CD8-positive, alpha-beta memory T cell (primary cell): ENCODE measurements around the gene TUBB2B. TPM values are rescaled to one million over a fixed set of nuclear protein-coding genes. Genes with fewer than 3 reads are reported as not detected.

Experiments used
- CTCF ChIA-PET: fragments of 350-600 bp; sonication (Branson Sonifier 250); formaldehyde crosslinking; loops from one replicate; lab custom pipeline; 2021; ENCODE audit warnings: antibody characterized with exemption; lab: Charles Lee
- POLR2A ChIA-PET: fragments of 350-600 bp; sonication (Branson Sonifier 250); formaldehyde crosslinking; loops from one replicate; lab custom pipeline; 2021; ENCODE audit warnings: antibody characterized with exemption; lab: Charles Lee
- DNase-seq, 5 donors: peaks; one replicate each; pipeline versions ENCODE4 v3.0.0 to v3.0.0-alpha.2; 2020 to 2022; ENCODE audit warnings: mixed read lengths in 1 of 5
- H3K27ac ChIP-seq: one replicate; pipeline ENCODE4 v1.7.0; 2013; ENCODE audit warnings: low read depth, mild to moderate bottlenecking, low read length, moderate library complexity
- H3K27me3 ChIP-seq: 2 replicates; pipeline ENCODE4 v1.7.0; 2013; ENCODE audit warnings: low read length, mild to moderate bottlenecking; ENCODE audit not compliant: insufficient read depth, poor library complexity, severe bottlenecking
- H3K36me3 ChIP-seq: 2 replicates; pipeline ENCODE4 v1.7.0; 2013; ENCODE audit warnings: mild to moderate bottlenecking, low read length, moderate library complexity; ENCODE audit not compliant: insufficient read depth
- H3K4me1 ChIP-seq: 2 replicates; pipeline ENCODE4 v1.7.0; 2013; ENCODE audit warnings: mild to moderate bottlenecking, low read length, moderate library complexity; ENCODE audit not compliant: insufficient read depth
- H3K4me3 ChIP-seq: 2 replicates; pipeline ENCODE4 v1.7.0; 2013; ENCODE audit warnings: mild to moderate bottlenecking, low read length
- H3K9me3 ChIP-seq: 2 replicates; pipeline ENCODE4 v1.7.0; 2013; ENCODE audit warnings: mild to moderate bottlenecking, low read length
- H3K27ac Mint-ChIP-seq, 8 donors: one replicate each; pipeline ENCODE4 v1.8.0; 2020 to 2021; ENCODE audit warnings: mixed read lengths in 8 of 8, mild to moderate bottlenecking in 6 of 8, inconsistent platforms in 3 of 8, moderate library complexity in 3 of 8
- H3K27me3 Mint-ChIP-seq, 2 donors: one replicate each; pipeline ENCODE4 v1.8.0; 2020 to 2021; ENCODE audit warnings: mixed read lengths in 2 of 2, mild to moderate bottlenecking in 1 of 2, moderate library complexity in 1 of 2
- H3K36me3 Mint-ChIP-seq, 3 donors: one replicate each; pipeline ENCODE4 v1.8.0; 2020 to 2021; ENCODE audit warnings: mixed read lengths in 3 of 3, inconsistent platforms in 1 of 3, mild to moderate bottlenecking in 1 of 3
- H3K4me1 Mint-ChIP-seq, 3 donors: one replicate each; pipeline ENCODE4 v1.8.0; 2020 to 2021; ENCODE audit warnings: mixed read lengths in 3 of 3, inconsistent platforms in 1 of 3, mild to moderate bottlenecking in 1 of 3
- H3K4me3 Mint-ChIP-seq, 7 donors: one replicate each; pipeline ENCODE4 v1.8.0; 2020 to 2021; ENCODE audit warnings: mixed read lengths in 7 of 7, mild to moderate bottlenecking in 6 of 7, moderate library complexity in 4 of 7, inconsistent platforms in 2 of 7
- H3K9me3 Mint-ChIP-seq, 5 donors: one replicate each; pipeline ENCODE4 v1.8.0; 2020 to 2022; ENCODE audit warnings: mixed read lengths in 5 of 5, mild to moderate bottlenecking in 3 of 5, moderate library complexity in 2 of 5, inconsistent platforms in 1 of 5
- polyA plus RNA-seq: library from polyadenylated mRNA; unstranded; fragments of 300-500 nt; fragmentation: Illumina TruSeq; gene quantifications from one replicate; pipeline ENCODE4 v1.2.3, GENCODE V29; 2021
- total RNA-seq, 2 experiments: library from RNA; stranded (reverse); gene quantifications; one replicate each; pipeline ENCODE4 v1.2.3, GENCODE V29; 2021

The TUBB2B gene
- total and polyA plus RNA-seq, 3 experiments from 2014 or later, result 0.13 to 0.59 TPM; not detected in 1

- H3K4me3 Mint-ChIP-seq, result no peak overlapping the region
- Histone ChIP-seq H3K4me3 (no peak overlapping the region), H3K4me1 (no peaks in the 10 kb centered on the region), H3K27ac (no peak overlapping the region), H3K36me3 (no peaks in the 10 kb centered on the region), H3K9me3 (no peaks in the 10 kb centered on the region), H3K27me3 (peaks cover 3% of the 10 kb centered on the region)
- POLR2A ChIA-PET, result no interaction called here
- peaks cover 39 to 62% of the 10 kb centered on the region in 2 donors for H3K27me3 Mint-ChIP-seq
- CTCF ChIA-PET, result no interaction called here
- no peaks in the 10 kb centered on the region for H3K9me3 Mint-ChIP-seq
- H3K36me3 Mint-ChIP-seq, result peaks cover 0 to 3% (median 0%) of the 10 kb centered on the region in 3 donors
- no peaks in the 10 kb centered on the region for H3K4me1 Mint-ChIP-seq
- no peak overlapping the region for H3K27ac Mint-ChIP-seq
- DNase-seq, result no peak
Observed at GRCh38 chr6:3239110-3239830, 11.8 kb upstream of the TUBB2B start.

- H3K9me3 Mint-ChIP-seq, result no peaks in the 10 kb centered on the region
- peaks cover 46 to 64% of the 10 kb centered on the region in 2 donors for H3K27me3 Mint-ChIP-seq
- H3K27ac ChIP-seq, result no peak overlapping the region
- peaks cover 0 to 3% (median 0%) of the 10 kb centered on the region in 3 donors for H3K36me3 Mint-ChIP-seq
- POLR2A ChIA-PET, result no interaction called here
- no peak for DNase-seq
- H3K4me3 ChIP-seq, result no peak overlapping the region
- H3K9me3 ChIP-seq, result no peaks in the 10 kb centered on the region
- no peaks in the 10 kb centered on the region for H3K4me1 ChIP-seq
- CTCF ChIA-PET, result interaction anchor here (1.3 to 4.7 kb wide), 2 partner anchors 14 to 16 kb away, joined by 3 to 15 read pairs; no protein-coding TSS in a partner anchor
- no peaks in the 10 kb centered on the region for H3K36me3 ChIP-seq
- H3K4me3 Mint-ChIP-seq, result no peak overlapping the region
- H3K27me3 ChIP-seq, result peaks cover 7% of the 10 kb centered on the region
- H3K27ac Mint-ChIP-seq, result peak overlapping the region in 1 of 8 donors; percentile 12
- H3K4me1 Mint-ChIP-seq, result no peaks in the 10 kb centered on the region
Observed at GRCh38 chr6:3237761-3238662, 10.6 kb upstream of the TUBB2B start.

GRCh38 chr6:3236005-3236404, 8.6 kb upstream of the TUBB2B start:
- Histone ChIP-seq H3K9me3 (no peaks in the 10 kb centered on the region), H3K36me3 (no peaks in the 10 kb centered on the region), H3K4me1 (peaks cover 14% of the 10 kb centered on the region), H3K27me3 (peaks cover 26% of the 10 kb centered on the region), H3K27ac (no peak overlapping the region), H3K4me3 (no peak overlapping the region)
- H3K27me3 Mint-ChIP-seq, result peaks cover 60 to 76% of the 10 kb centered on the region in 2 donors
- peaks cover 0 to under 1% (median 0%) of the 10 kb centered on the region in 5 donors for H3K9me3 Mint-ChIP-seq
- no peak for DNase-seq
- CTCF ChIA-PET, result interaction anchor here (1.1 to 4.7 kb wide), 2 partner anchors 14 to 16 kb away, joined by 3 to 15 read pairs; no protein-coding TSS in a partner anchor
- H3K4me1 Mint-ChIP-seq, result peaks cover 10 to 11% (median 11%) of the 10 kb centered on the region in 3 donors
- no peak overlapping the region for H3K27ac Mint-ChIP-seq
- no peak overlapping the region for H3K4me3 Mint-ChIP-seq
- POLR2A ChIA-PET, result no interaction called here
- no peaks in the 10 kb centered on the region for H3K36me3 Mint-ChIP-seq

- H3K4me3 ChIP-seq, result no peak overlapping the region
- H3K36me3 ChIP-seq, result no peaks in the 10 kb centered on the region
- H3K27ac Mint-ChIP-seq, result no peak overlapping the region
- no peak overlapping the region for H3K4me3 Mint-ChIP-seq
- H3K9me3 Mint-ChIP-seq, result peaks cover 0 to 1% (median 0%) of the 10 kb centered on the region in 5 donors
- POLR2A ChIA-PET, result no interaction called here
- no peak for DNase-seq
- no peaks in the 10 kb centered on the region for H3K36me3 Mint-ChIP-seq
- CTCF ChIA-PET, result interaction anchor here (1.1 to 4.7 kb wide), 2 partner anchors 14 to 16 kb away, joined by 3 to 15 read pairs; no protein-coding TSS in a partner anchor
- peaks cover 65 to 81% of the 10 kb centered on the region in 2 donors for H3K27me3 Mint-ChIP-seq
- no peak overlapping the region for H3K27ac ChIP-seq
- H3K9me3 ChIP-seq, result no peaks in the 10 kb centered on the region
- peaks cover 18% of the 10 kb centered on the region for H3K4me1 ChIP-seq
- peaks cover 15 to 16% (median 15%) of the 10 kb centered on the region in 3 donors for H3K4me1 Mint-ChIP-seq
- H3K27me3 ChIP-seq, result peaks cover 31% of the 10 kb centered on the region
Observed at GRCh38 chr6:3235486-3235885, 8.0 kb upstream of the TUBB2B start.

- Histone ChIP-seq H3K4me3 (no peak overlapping the region), H3K9me3 (no peaks in the 10 kb centered on the region), H3K27me3 (peaks cover 47% of the 10 kb centered on the region), H3K4me1 (peaks cover 33% of the 10 kb centered on the region), H3K27ac (no peak overlapping the region), H3K36me3 (no peaks in the 10 kb centered on the region)
- Mint-ChIP-seq H3K27me3 (peaks cover 79 to 87% of the 10 kb centered on the region in 2 donors), H3K4me3 (no peak overlapping the region), H3K4me1 (peaks cover 29 to 31% (median 31%) of the 10 kb centered on the region in 3 donors), H3K27ac (no peak overlapping the region), H3K36me3 (no peaks in the 10 kb centered on the region), H3K9me3 (peaks cover 0 to 2% (median 0%) of the 10 kb centered on the region in 5 donors)
- DNase-seq, result no peak
- ChIA-PET CTCF (interaction anchor here (1.1 to 4.7 kb wide), 2 partner anchors 18 to 108 kb away, joined by 3 to 15 read pairs; no protein-coding TSS in a partner anchor), POLR2A (no interaction called here)
Observed at GRCh38 chr6:3233904-3234303, 6.5 kb upstream of the TUBB2B start.

DNA sequence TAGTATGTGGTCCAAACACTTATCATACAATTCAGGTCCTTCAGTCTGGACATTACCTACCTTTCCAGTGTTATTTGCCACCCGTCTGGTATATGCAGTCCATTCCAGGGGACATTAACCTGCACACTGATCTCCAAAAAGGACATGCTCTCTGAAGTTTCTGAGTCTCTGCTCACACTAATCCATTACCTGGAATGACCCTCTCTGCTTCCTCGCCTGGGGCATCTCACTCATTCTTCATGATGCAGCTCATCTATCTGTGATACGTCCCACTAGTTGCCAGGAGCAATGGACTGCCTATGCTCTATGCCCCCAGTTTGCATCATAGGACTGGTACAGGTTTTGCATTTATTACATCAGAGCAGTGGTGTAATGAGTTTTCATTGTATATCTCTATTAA, 5.9 kb upstream of the TUBB2B start:
- Histone ChIP-seq H3K27me3 (peaks cover 51% of the 10 kb centered on the region), H3K4me1 (peaks cover 38% of the 10 kb centered on the region), H3K27ac (no peak overlapping the region), H3K4me3 (no peak overlapping the region), H3K36me3 (no peaks in the 10 kb centered on the region), H3K9me3 (no peaks in the 10 kb centered on the region)
- H3K27ac Mint-ChIP-seq, result no peak overlapping the region
- no peak for DNase-seq
- peaks cover 78 to 86% of the 10 kb centered on the region in 2 donors for H3K27me3 Mint-ChIP-seq
- peaks cover 0 to 3% (median 0%) of the 10 kb centered on the region in 5 donors for H3K9me3 Mint-ChIP-seq
- H3K4me1 Mint-ChIP-seq, result peaks cover 33 to 37% (median 35%) of the 10 kb centered on the region in 3 donors
- CTCF ChIA-PET, result interaction anchor here (1.1 to 1.7 kb wide), 2 partner anchors 18 to 107 kb away, joined by 3 to 7 read pairs; no protein-coding TSS in a partner anchor
- no peaks in the 10 kb centered on the region for H3K36me3 Mint-ChIP-seq
- POLR2A ChIA-PET, result no interaction called here
- H3K4me3 Mint-ChIP-seq, result no peak overlapping the region

DNA sequence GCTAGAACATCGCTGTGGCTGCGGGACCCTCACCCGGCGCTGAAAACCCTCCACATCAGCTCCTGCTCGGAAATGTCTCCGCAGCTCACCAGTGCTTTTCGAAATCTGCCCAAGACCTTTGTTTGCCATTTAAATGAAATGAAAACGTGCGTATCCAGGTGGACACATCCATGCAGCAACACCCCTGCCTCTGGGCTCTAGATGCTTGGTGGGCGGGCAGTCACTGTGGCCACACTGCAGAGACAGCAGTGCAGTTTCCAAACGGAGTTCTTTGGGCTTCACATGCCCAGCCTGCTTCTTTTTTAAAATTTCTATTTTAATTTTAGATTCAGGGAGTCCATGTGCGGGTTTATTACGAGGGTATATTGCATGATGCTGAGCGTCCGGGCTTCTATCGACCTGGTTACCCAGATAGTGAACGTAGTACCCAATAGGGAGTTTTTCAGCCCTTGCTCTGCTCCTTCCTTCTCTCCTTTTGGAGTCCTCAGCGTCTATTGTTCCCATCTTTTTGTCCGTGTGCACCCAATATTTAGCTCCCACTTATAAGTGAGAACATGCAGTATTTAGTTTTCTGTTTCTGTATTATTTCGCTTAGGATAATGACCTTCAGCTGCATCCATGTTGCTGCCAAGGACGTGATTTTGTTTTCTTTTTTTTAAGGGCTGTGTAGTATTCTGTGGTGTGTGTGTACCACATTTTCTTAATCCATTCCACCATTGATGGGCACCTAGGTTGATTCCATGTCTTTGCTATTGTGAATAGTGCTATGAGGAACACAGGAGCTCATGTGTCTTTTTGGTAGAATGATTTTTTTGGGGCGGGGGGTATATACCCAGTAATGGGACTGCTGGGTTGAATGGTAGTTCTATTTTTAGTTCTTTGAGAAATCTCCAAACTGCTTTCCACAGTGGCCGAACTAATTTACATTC, 4.8 kb upstream of the TUBB2B start:
- ChIA-PET CTCF (interaction anchor here (0.8 to 1.7 kb wide), 2 partner anchors 19 to 24 kb away, joined by 3 to 7 read pairs; no protein-coding TSS in a partner anchor), POLR2A (no interaction called here)
- Mint-ChIP-seq H3K9me3 (peaks cover 0 to 3% (median 0%) of the 10 kb centered on the region in 5 donors), H3K4me1 (peaks cover 35 to 44% (median 43%) of the 10 kb centered on the region in 3 donors), H3K4me3 (peak overlapping the region in 4 of 7 donors; percentile 9 to 48 (median 36)), H3K27me3 (peaks cover 81 to 84% of the 10 kb centered on the region in 2 donors), H3K36me3 (no peaks in the 10 kb centered on the region), H3K27ac (no peak overlapping the region)
- DNase-seq, result no peak
- no peaks in the 10 kb centered on the region for H3K9me3 ChIP-seq
- peaks cover 61% of the 10 kb centered on the region for H3K27me3 ChIP-seq
- H3K36me3 ChIP-seq, result no peaks in the 10 kb centered on the region
- no peak overlapping the region for H3K4me3 ChIP-seq
- no peak overlapping the region for H3K27ac ChIP-seq
- peaks cover 48% of the 10 kb centered on the region for H3K4me1 ChIP-seq
